Bladder microvascular endothelial cell (primary cell): ENCODE measurements around the gene OOSP2. TPM values are rescaled to one million over a fixed set of nuclear protein-coding genes. Genes with fewer than 3 reads are reported as not detected.

Experiments used
- total RNA-seq: library from RNA; depleted of rRNA; stranded (reverse); fragments of >200 nt; gene quantifications from 2 replicates; pipeline ENCODE4 v1.2.3, GENCODE V29; 2014

OOSP2 gene
- total RNA-seq = not detected in 2 replicates

GRCh38 chr11:60040109-60040508 is at the start of gene OOSP2:
TSS of gene OOSP2 (plus strand) at chr11:60040409. CDS start at chr11:60040460, 51 bp downstream.

GRCh38 chr11:60016881-60017280 is 23.3 kb upstream of the OOSP2 start, which contains the start of gene OOSP4B:
TSS of gene OOSP4B (plus strand) at chr11:60017181.

GRCh38 chr11:60056349-60056969 is 16.2 kb downstream of the OOSP2 start, which contains the start of gene MS4A3:
TSS of gene MS4A3 (plus strand) at chr11:60056665. CDS start at chr11:60061161, 4,496 bp downstream.

DNA sequence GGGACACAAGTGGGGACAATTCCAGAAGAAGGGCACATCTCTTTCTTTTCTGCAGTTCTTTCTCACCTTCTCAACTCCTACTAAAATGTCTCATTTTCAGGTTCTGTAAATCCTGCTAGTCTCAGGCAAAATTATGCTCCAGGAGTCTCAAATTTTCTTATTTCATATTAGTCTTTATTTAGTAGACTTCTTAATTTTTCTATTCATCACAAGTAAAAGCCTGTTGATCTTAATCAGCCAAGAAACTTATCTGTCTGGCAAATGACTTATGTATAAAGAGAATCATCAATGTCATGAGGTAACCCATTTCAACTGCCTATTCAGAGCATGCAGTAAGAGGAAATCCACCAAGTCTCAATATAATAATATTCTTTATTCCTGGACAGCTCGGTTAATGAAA is 48.2 kb downstream of the OOSP2 start, which contains the start of gene MS4A2:
MS4A2 (plus strand) TSS at position 301 of the 400 bp plus-strand sequence. CDS start 102 bp downstream, outside the sequence.

Other genes with a start within 250 kb of the OOSP2 start
- 25.5 and 34.2 TPM in 2 replicates for gene MRPL16, start 229.6 kb upstream of the OOSP2 start, total RNA-seq
- gene CBLIF, start 194.9 kb upstream of the OOSP2 start, total RNA-seq = not detected in 2 replicates
- not detected in 2 replicates for gene TCN1, start 173.9 kb upstream of the OOSP2 start, total RNA-seq
- not detected in 2 replicates for gene OOSP3, start 161.6 kb upstream of the OOSP2 start, total RNA-seq
- not detected in 2 replicates for gene OOSP1, start 102.0 kb upstream of the OOSP2 start, total RNA-seq
- not detected in 2 replicates for gene OOSP4A, start 76.4 kb upstream of the OOSP2 start, total RNA-seq
- not detected in 2 replicates for gene OOSP4B, start 23.2 kb upstream of the OOSP2 start, total RNA-seq
- gene MS4A3, start 16.3 kb downstream of the OOSP2 start, total RNA-seq = not detected in 2 replicates
- gene MS4A2, start 48.3 kb downstream of the OOSP2 start, total RNA-seq = not detected in 2 replicates
- 0.65 and 0.88 TPM in 2 replicates for gene MS4A6A, start 142.7 kb downstream of the OOSP2 start, total RNA-seq
- not detected in 2 replicates for gene MS4A4E, start 202.7 kb downstream of the OOSP2 start, total RNA-seq
- gene MS4A4A, start 240.3 kb downstream of the OOSP2 start, total RNA-seq = not detected in 2 replicates